Kidney epithelial cell (primary cell): Measurements from ENCODE around the gene IMMP2L. TPM values are rescaled to one million over a fixed set of nuclear protein-coding genes. Genes with fewer than 3 reads are reported as not detected.
"Not testable (repeated sequence)": the region's sequence is repeated elsewhere in the genome, so short reads cannot be mapped to it uniquely, and the experiment has no call there.

Experiments
- DNase-seq: peaks from one replicate; pipeline ENCODE4 v3.0.0-alpha.2; 2010; ENCODE audit warnings: low read depth
- H3K27me3 ChIP-seq: 2 replicates; pipeline ENCODE4 v1.6.0; 2011; ENCODE audit warnings: low read length; ENCODE audit not compliant: control insufficient read depth, insufficient read depth
- H3K36me3 ChIP-seq: 2 replicates; pipeline ENCODE4 v1.5.1; 2011; ENCODE audit warnings: low read length; ENCODE audit not compliant: control insufficient read depth, insufficient read depth
- H3K4me3 ChIP-seq: 2 replicates; pipeline ENCODE4 v1.5.1; 2011; ENCODE audit warnings: low read depth, mild to moderate bottlenecking, control low read depth, low read length
- CTCF ChIP-seq: IDR thresholded peaks from 2 replicates; pipeline ENCODE4 v1.5.1; 2011; ENCODE audit warnings: mild to moderate bottlenecking, moderate library complexity, low read length, control low read depth, inconsistent platforms; ENCODE audit not compliant: insufficient read depth, poor library complexity, severe bottlenecking
- total RNA-seq: library from RNA; depleted of rRNA; stranded (reverse); fragments of >200 nt; gene quantifications from 2 replicates; pipeline ENCODE4 v1.2.3, GENCODE V29; 2015

IMMP2L gene
- total RNA-seq, 1 donor from 2014 or later = 30.8 TPM

DNA sequence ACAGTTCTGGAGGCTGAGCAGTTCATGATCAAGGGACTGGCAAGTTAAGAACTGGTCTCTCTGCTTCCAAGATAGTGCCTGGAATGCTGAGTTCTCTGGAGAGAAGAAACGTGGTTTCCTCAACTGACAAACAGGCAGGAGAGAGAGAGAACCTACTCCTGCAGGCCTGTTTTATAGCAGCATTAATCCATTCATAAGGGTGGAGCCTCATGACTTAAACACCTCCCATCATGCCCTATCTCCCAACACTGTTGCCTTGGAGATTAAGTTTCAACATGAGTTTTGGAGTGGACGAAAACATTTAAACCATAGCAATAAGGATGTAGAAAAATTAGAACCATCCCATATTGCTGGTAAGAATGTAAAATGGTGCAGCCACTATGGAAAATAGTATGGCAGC lies 32.3 kb upstream of the IMMP2L start:
- DNase-seq = no peak
- TF ChIP-seq CTCF = no peak
- no peaks in the 10 kb centered on the region for H3K27me3 ChIP-seq
- H3K36me3 ChIP-seq = no peaks in the 10 kb centered on the region
- H3K4me3 ChIP-seq = no peak overlapping the region

- no peaks in the 10 kb centered on the region for H3K36me3 ChIP-seq
- TF ChIP-seq CTCF = no peak
- DNase-seq = no peak
- no peak overlapping the region for H3K4me3 ChIP-seq
- no peaks in the 10 kb centered on the region for H3K27me3 ChIP-seq
Observed at GRCh38 chr7:111593343-111593742, 31.1 kb upstream of the IMMP2L start.

DNA sequence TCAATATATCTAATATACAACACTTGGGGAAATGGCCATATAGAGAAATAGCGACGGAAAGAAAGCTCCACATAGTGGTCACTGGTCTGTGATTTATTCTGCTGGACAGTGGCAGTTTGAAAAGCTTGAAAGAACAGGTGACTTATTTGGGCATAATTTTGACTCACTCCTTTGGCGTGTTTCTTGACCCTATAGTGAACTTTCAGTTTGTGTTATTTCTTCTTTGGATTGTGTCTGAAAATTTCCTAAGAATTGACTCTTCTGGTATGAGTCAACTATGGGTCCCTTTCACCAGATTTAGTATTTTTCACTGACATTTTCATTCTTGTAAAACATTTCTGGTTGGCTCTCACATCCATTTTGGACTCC lies 25.8 kb upstream of the IMMP2L start:
- Histone ChIP-seq H3K27me3 (no peaks in the 10 kb centered on the region), H3K36me3 (no peaks in the 10 kb centered on the region), H3K4me3 (no peak overlapping the region)
- TF ChIP-seq CTCF = no peak
- peak; percentile 26 for DNase-seq

DNA sequence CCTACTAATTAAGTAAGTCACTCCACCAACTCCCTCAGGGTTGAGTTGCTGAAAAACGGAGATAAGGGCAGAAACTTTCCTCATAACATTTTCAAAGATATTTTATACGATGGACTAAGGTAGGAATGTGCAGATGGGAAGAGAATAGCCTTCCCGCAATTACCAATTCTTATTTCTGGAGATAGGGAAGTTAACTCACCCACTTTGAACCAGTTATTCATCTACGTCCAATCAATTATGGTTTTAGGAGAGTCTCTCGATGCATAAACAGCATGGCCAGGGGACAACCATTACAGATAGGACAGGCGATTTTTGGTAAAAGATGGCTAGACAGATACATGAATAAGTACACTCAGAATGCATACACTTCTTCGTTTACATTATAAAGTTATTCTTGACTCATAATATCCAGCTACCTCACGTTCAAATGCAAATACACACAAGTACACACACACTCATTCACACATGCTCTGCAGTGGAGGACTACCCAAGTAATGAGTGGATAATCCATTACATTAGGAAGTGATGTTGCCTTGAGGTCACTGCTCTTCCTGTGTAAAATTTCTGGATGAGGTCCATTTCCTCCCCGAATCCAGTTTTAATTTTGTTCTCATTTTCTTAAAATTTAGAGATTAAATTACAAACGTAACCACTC lies 25.2 kb upstream of the IMMP2L start:
- no peaks in the 10 kb centered on the region for H3K27me3 ChIP-seq
- no peak for TF ChIP-seq CTCF
- no peak for DNase-seq
- H3K4me3 ChIP-seq = no peak overlapping the region
- H3K36me3 ChIP-seq = no peaks in the 10 kb centered on the region

DNA sequence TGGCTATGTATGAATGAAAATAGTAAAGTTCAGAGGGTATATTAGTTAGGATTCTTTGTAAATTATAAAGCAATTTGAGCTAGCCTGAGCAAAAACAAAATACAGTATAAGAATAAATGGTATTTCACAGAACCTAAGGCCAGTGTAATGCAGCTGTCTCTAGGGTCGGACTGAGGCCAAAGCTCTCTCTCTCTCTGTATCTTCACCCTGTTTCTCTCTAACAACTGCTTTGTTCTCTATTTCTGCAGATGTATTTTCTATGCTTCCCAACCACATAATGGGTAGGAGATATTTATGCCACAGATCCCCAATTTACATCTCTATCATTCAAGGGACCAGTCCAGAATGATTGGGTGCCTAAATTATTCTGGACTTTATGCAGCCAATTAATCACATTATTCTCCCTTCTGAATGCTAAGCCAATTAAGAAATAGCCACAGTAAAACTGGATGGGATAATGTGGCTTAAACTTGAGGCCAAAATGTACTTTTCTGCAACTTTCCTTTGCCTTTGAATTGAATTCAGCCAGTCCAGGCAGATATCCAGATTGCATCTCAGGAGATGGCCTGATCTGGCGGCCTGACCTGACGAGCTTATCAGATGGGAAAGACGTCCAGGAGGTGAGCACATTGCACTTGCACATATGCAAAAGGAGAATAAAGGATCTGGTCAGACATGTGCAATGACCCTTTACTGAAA lies 24.6 kb upstream of the IMMP2L start:
- no peak overlapping the region for H3K4me3 ChIP-seq
- no peak for TF ChIP-seq CTCF
- H3K27me3 ChIP-seq = no peaks in the 10 kb centered on the region
- DNase-seq = no peak
- no peaks in the 10 kb centered on the region for H3K36me3 ChIP-seq

- H3K27me3 ChIP-seq, DNase-seq, H3K4me3 ChIP-seq, H3K36me3 ChIP-seq: not testable (repeated sequence)
Observed at GRCh38 chr7:111581784-111582488, 19.6 kb upstream of the IMMP2L start.

DNA sequence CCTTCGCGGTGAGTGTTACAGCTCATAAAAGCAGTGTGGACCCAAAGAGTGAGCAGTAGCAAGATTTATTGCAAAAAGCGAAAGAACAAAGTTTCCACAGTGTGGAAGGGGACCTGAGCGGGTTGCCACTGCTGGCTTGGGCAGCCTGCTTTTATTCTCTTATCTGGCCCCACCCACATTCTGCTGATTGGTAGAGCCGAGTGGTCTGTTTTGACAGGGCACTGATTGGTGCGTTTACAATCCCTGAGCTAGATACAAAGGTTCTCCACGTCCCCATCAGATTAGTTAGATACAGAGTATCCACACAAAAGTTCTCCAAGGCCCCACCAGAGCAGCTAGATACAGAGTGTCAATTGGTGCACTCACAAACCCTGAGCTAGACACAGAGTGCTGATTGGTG lies 18.9 kb upstream of the IMMP2L start:
- H3K36me3 ChIP-seq, H3K4me3 ChIP-seq, H3K27me3 ChIP-seq, DNase-seq: not testable (repeated sequence)
